HG03442 (cell line): Measurements from ENCODE around the gene KIAA1191.
"Not testable (repeated sequence)": the region's sequence is repeated elsewhere in the genome, so short reads cannot be mapped to it uniquely, and the experiment has no call there.

ENCODE experiments used
- ATAC-seq: cut with Tn5 transposase; IDR thresholded peaks from one replicate; pipeline ENCODE4 v1.9.1; 2021; ENCODE audit warnings: mild to moderate bottlenecking, moderate library complexity; ENCODE audit not compliant: unreplicated experiment

The KIAA1191 gene

GRCh38 chr5:176361437-176362232, at the start of gene KIAA1191:
TSS of gene KIAA1191 (minus strand) at chr5:176361764. CDS start at chr5:176359508, 2,256 bp downstream.
- peak; percentile 85 for ATAC-seq

- no peak for ATAC-seq
These were observed 49.1 kb upstream of the KIAA1191 start for GRCh38 chr5:176410486-176411180.

- ATAC-seq, result no peak
These were observed 48.2 kb upstream of the KIAA1191 start for GRCh38 chr5:176409765-176410164.

GRCh38 chr5:176408590-176408989, 47.0 kb upstream of the KIAA1191 start:
- no peak for ATAC-seq

GRCh38 chr5:176408252-176408573, 46.6 kb upstream of the KIAA1191 start:
- not testable (repeated sequence) for ATAC-seq

- no peak for ATAC-seq
These were observed 46.1 kb upstream of the KIAA1191 start for GRCh38 chr5:176407456-176408251.

- ATAC-seq, result no peak
These were observed 45.0 kb upstream of the KIAA1191 start for GRCh38 chr5:176406436-176407052.

GRCh38 chr5:176405656-176406435, 44.3 kb upstream of the KIAA1191 start:
- ATAC-seq, result no peak

GRCh38 chr5:176401281-176402205, 40.0 kb upstream of the KIAA1191 start:
- ATAC-seq, result no peak

- no peak for ATAC-seq
These were observed 39.0 kb upstream of the KIAA1191 start for GRCh38 chr5:176400382-176401156.

GRCh38 chr5:176397736-176398420, 36.3 kb upstream of the KIAA1191 start:
- no peak for ATAC-seq

GRCh38 chr5:176396330-176396729, 34.8 kb upstream of the KIAA1191 start:
- no peak for ATAC-seq

- no peak for ATAC-seq
These were observed 33.5 kb upstream of the KIAA1191 start for GRCh38 chr5:176394881-176395675.

- ATAC-seq, result no peak
These were observed 32.5 kb upstream of the KIAA1191 start for GRCh38 chr5:176394096-176394495.

GRCh38 chr5:176392526-176392925, 31.0 kb upstream of the KIAA1191 start:
- no peak for ATAC-seq

GRCh38 chr5:176391999-176392398, 30.4 kb upstream of the KIAA1191 start:
- ATAC-seq, result no peak

GRCh38 chr5:176391479-176391878, 29.9 kb upstream of the KIAA1191 start:
- no peak for ATAC-seq
